ENCODE data around the gene TPST1. TPM values are rescaled to one million over a fixed set of nuclear protein-coding genes. Genes with fewer than 3 reads are reported as not detected.

The TPST1 gene
- total RNA-seq (2022; extraction: Qiagen RNA extraction; ENCODE audit: low read depth) = 7.3 to 11.0 TPM (median 10.1 TPM) in 5 replicates

GRCh38 chr7:66204822-66205740, at the start of gene TPST1:
Gene TPST1 (plus strand): TSS chr7:66205334. CDS start chr7:66240426, 35,092 bp downstream.

Other genes with a start within 250 kb of the TPST1 start
- gene GUSB, start 223.1 kb upstream of the TPST1 start, total RNA-seq (2022; extraction: Qiagen RNA extraction; ENCODE audit: low read depth) = 28.1 to 34.4 TPM (median 31.5 TPM) in 5 replicates
- gene ASL, start 129.5 kb upstream of the TPST1 start, total RNA-seq (2022; extraction: Qiagen RNA extraction; ENCODE audit: low read depth) = 19.8 to 22.4 TPM (median 21.3 TPM) in 5 replicates
- gene CRCP, start 90.5 kb upstream of the TPST1 start, total RNA-seq (2022; extraction: Qiagen RNA extraction; ENCODE audit: low read depth) = 27.9 to 43.0 TPM (median 30.2 TPM) in 5 replicates